HG02852 (cell line): ENCODE data around the gene TSNAXIP1.

ENCODE experiments used
- ATAC-seq: cut with Tn5 transposase; IDR thresholded peaks from one replicate; pipeline ENCODE4 v1.9.1; 2021; ENCODE audit warnings: mild to moderate bottlenecking, moderate library complexity; ENCODE audit not compliant: unreplicated experiment

TSNAXIP1 gene

GRCh38 chr16:67782567-67783352, 23.9 kb upstream of the TSNAXIP1 start:
- ATAC-seq = no peak

DNA sequence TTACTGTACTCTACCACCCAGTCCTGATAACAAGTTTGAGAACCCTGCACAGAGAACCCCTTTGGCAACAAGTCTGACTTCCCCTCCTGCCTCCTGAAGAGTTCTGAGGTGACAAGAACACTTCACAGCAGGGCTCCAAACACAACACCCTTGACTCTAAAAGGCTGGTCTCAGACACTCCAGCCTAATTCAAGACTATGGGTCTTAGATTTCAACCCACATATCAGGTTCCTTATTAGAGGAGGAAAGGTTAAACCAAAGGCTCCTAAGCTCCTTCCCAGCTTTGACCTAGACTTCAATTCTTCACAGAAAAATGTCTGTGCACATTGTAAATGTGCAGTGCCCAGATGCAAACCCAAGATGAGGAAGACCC, 23.4 kb upstream of the TSNAXIP1 start:
- ATAC-seq = no peak

DNA sequence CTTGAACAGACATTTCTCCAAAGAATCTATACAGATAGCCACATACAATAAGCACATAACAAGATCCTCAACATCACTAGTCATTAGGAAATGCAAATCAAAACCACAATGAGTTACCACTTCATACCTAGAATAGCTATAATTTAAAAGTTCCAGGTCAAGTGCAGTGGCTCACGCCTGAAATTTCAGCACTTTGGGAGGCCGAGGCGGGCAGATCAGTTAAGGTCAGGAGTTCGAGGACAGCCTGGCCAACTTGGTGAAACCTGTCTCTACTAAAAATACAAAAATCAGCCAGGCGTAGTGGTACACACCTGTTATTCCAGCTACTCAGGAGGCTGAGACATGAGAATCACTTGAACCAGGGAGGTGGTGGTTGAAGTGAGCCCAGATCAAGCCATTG, 20.2 kb upstream of the TSNAXIP1 start:
- ATAC-seq = no peak

- ATAC-seq = no peak
Measured at GRCh38 chr16:67790071-67790470, 16.6 kb upstream of the TSNAXIP1 start.

- ATAC-seq = no peak
Measured at GRCh38 chr16:67796099-67796718, 10.5 kb upstream of the TSNAXIP1 start.

DNA sequence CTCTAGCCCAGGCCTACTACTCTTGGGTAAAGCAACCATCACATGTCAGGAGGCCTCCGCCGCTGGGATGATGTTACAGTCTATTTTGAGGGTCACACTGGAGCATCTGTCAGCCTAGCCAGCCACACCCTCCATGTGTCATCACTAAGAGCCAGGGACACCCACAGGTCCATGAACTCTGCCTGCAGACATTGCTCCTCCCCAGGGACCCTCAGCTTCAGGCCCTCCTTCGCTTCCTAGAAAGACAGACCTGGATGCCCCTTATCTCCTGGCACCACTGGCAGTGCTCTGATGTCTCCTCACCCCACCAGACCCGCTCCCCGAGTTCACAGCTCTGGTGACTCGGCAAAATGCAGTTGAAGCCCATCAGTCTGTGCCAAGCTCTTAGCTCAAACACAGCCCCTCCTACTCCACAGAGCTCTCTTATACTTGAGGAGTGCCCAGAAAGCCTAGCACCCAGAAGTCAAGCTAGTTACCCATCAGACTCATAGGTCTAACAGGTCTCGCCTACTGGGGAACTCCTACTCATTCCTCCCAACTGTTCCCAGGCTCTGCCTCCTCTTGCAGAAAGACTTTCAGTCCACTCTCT, 6.3 kb upstream of the TSNAXIP1 start:
- ATAC-seq = no peak

DNA sequence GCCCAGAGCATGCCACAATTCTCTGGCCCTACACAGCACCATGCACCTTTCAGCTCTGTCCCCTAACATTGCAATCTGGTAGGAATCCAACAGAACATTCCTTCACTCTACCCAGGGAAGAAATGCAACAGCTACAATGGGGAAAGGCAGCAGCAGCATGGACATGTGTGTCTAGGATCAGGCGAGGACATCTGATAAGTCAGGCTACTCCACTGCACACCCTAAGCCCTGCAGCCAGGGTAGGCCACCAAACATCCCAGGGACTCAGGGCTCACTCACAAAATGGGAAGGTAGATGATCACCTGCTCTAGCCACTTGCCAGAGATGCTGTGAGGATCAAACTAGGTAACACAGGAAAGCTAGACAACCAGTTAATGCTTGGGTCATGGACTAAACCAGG, 5.4 kb upstream of the TSNAXIP1 start:
- ATAC-seq = no peak

DNA sequence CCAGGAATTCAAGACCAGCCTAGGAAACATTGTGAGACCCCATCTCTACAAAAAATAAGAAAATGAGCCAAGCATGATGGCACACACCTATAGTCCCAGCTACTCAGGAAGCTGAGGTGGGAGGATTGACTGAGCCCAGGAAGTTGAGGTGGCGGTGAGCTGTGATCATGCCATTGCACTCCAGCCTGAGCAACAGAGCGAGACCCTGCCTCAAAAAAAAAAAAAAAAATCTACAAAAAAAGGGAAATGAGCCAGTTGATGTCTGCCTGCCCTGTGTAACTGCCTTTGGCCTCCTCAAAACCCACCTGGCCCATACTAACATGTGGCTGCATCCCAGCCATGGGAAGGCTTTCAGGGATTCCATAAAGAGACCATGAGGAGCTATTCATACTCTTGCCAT, 4.8 kb upstream of the TSNAXIP1 start:
- no peak for ATAC-seq

DNA sequence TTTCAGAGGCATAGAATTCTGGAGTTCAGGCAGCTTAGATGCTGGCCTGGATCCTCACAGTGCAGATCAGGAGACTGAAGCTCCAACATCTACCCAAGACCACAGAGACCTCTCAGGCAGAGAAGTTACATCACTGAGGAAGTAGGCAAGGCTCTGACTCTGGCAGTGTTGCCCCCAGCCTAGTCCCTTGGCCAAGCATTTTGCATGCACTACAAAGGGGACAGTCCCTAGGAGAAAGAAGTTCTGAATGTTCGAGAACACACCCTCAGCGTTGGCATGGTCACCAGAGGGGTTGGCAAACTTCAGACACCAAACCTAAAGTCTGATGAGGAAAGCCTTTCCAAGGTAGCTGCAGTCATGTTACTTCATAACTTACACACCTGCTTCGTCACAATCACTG, 2.8 kb upstream of the TSNAXIP1 start:
- no peak for ATAC-seq

- no peak for ATAC-seq
Measured at GRCh38 chr16:67804853-67805542, 1.7 kb upstream of the TSNAXIP1 start.

DNA sequence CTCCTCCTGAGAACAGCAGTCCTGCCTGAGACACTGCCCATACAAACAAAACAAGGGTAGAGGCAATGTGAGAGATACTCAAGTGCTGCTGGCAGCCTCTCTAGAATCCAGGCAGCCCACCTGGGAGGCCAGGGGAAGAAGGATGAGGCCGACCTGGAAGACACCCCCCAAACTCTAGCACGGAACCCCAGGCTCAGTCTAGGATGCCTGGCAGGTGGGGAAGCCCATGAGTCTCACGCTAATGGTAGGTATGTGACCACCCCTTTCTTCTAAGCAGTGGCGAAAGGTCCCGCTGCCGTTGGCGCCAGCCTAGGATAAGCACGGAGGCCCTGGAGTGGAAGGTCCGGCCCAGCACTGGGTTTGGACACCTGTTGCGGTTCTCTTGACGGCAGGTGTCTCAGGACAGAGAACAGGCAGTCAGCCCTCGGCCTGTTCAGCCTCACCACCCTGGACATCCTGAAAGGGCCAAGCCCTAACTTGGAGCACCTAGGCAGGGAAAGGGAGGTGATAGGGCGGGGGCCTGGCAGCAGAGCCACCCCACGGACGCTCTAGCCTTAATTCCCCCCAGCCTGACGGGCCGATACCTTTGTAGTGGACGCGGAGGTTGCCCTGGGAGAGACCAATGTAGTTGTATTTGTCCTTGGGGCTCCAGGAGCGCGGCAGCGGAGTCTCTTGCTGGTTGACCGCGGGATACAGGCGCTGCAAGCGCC, 816 bp upstream of the TSNAXIP1 start:
- no peak for ATAC-seq

GRCh38 chr16:67807148-67807682, 526 bp downstream of the TSNAXIP1 start:
- no peak for ATAC-seq

GRCh38 chr16:67811899-67812298, 5.2 kb downstream of the TSNAXIP1 start:
- no peak for ATAC-seq

GRCh38 chr16:67814567-67814966, 7.9 kb downstream of the TSNAXIP1 start:
- ATAC-seq = no peak

- no peak for ATAC-seq
Measured at GRCh38 chr16:67820608-67821259, 14.0 kb downstream of the TSNAXIP1 start.

- no peak for ATAC-seq
Measured at GRCh38 chr16:67822511-67822910, 15.8 kb downstream of the TSNAXIP1 start.

DNA sequence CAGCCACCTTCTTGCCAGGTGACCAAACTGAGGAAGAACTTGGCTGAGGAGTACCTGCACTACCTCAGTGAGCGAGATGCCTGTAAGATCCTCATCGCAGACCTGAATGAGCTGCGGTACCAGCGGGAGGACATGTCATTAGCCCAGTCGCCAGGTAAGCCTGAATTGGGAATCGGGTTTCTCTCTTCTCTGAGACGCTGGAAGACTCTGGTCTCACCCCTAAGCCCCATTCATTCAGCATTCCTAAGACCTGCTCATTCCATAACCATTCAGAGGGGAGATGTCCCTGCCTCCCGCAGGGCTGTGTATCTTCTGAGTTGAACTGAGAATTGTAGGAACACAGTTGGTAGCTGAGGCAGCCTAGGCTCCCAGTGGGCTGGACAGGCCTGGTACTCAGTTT, 18.4 kb downstream of the TSNAXIP1 start:
- no peak for ATAC-seq

- no peak for ATAC-seq
Measured at GRCh38 chr16:67825906-67826305, 19.2 kb downstream of the TSNAXIP1 start.

- ATAC-seq = no peak
Measured at GRCh38 chr16:67828651-67829050, 22.0 kb downstream of the TSNAXIP1 start.

- no peak for ATAC-seq
Measured at GRCh38 chr16:67833030-67833414, 26.3 kb downstream of the TSNAXIP1 start.
